HG02642 (cell line): ENCODE measurements around the gene FILIP1L.

Source experiments
- ATAC-seq: cut with Tn5 transposase; IDR thresholded peaks from one replicate; pipeline ENCODE4 v1.9.1; 2021; ENCODE audit warnings: mild to moderate bottlenecking; ENCODE audit not compliant: unreplicated experiment, poor library complexity

Gene FILIP1L

GRCh38 chr3:100022506-100022905, 91.8 kb downstream of the FILIP1L start:
- ATAC-seq = no peak

DNA sequence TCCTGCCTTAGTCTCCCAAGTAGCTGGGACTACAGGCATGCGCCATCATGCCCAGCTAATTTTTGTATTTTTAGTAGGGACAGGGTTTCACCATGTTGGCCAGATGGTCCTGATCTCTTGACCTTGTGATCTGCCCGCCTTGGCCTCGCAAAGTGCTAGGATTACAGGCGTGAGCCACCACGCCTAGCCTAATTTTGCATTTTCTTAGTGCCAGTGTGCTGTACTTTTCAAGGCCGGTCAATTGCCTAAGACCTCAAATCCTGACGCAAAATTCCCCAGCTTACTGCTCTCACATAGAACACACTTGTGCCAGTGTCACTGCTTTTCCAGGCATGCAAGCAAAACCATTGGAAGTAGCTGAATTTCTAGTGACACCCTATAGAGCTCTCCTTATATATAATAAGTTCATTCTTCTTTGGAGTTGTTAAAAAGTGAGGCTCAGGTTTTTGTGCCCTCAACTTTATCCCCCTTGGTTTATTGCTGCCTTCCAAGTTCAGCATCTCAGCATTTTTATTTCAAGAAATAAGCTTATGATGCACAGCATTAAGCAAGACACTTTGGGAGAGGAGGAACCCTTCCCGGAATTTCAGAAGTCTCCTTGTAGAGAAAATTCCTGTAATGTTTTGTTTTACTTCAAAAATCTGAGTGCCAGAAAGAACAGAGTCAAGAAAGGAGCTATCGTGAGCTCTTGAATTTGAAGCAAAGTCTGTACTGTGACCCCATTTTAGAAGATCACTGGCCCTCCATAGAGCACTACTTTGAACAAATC, 93.2 kb downstream of the FILIP1L start:
- no peak for ATAC-seq

- ATAC-seq = no peak
Observed at GRCh38 chr3:100019719-100020118, 94.6 kb downstream of the FILIP1L start.

DNA sequence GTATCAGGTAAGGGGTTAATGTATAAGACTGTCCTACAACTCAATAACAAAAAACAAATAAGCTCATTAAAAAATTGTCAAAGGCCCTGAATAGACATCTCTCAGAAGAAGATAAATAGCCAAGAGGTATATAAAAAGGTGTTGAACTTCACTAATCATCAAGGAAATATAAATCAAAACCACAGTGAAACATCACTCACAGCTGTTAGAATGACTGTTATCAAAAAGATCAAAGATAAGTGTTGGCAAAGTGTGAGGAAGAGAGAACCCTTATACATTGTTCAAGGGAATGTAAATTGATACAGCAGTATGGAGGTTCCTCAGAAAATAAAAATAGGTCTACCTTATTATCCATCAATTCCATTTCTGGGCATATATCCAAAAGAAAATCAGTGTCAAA, 95.5 kb downstream of the FILIP1L start:
- no peak for ATAC-seq

GRCh38 chr3:100010087-100010417, 104.2 kb downstream of the FILIP1L start:
- ATAC-seq = no peak

GRCh38 chr3:100009276-100010086, 104.8 kb downstream of the FILIP1L start:
- no peak for ATAC-seq

- no peak for ATAC-seq
Observed at GRCh38 chr3:100008081-100008698, 106.1 kb downstream of the FILIP1L start.

- no peak for ATAC-seq
Observed at GRCh38 chr3:100007313-100007712, 107.0 kb downstream of the FILIP1L start.

DNA sequence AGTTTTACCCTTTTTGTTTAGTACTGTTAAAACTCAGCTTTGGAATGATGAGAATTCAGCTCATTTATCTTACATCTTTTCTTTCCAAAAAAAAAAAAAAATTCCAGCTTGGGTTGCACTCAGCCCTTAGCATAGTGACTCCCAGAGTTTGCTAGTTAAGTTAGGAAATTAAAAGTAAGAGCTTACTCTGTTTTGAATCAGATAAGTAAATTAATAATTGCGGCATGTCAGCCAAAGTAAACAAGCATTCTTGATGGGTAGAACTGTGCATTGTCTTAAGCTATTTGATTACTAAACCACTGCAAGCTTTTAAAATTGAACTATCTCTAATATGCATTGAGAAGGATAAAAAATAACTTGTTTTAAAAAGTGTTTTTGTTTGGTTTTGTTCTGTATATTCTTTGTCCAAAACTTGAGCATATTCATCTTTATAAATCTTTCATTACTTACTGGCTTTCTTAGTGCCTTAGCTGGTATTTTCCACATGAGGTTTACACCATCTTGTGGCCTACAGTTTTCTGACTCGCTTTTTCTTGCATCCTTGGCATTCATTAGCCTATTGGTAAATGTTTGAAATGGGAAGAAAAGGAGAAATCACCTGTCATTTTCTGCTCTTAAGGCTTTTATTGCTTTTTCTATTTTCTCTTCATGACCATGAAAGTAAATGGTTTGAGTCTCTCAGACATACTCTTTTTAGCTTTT, 107.6 kb downstream of the FILIP1L start:
- ATAC-seq = no peak

GRCh38 chr3:100005665-100006393, 108.5 kb downstream of the FILIP1L start:
- no peak for ATAC-seq

DNA sequence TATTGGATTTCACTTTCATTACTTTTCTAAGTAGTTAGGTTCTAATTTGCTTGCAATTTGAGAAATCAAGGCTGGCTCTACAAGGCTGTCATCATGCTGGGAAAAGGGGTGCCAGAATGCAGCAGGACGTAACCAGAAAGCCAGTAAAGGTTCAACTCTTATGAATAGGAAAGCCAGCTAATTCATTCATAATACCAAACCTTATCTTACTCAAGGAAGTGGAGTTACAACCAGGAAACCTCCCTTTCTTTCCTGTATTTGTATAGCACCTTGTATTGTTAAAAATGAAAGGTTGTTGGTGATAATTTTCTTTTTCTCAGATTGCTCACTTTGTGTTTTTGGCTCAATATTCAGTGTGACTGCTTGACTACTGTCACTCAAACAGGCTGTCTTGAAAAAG, 109.4 kb downstream of the FILIP1L start:
- ATAC-seq = no peak

- no peak for ATAC-seq
Observed at GRCh38 chr3:100003609-100004503, 110.4 kb downstream of the FILIP1L start.

- no peak for ATAC-seq
Observed at GRCh38 chr3:100002599-100003350, 111.5 kb downstream of the FILIP1L start.

- no peak for ATAC-seq
Observed at GRCh38 chr3:100001526-100002270, 112.6 kb downstream of the FILIP1L start.

DNA sequence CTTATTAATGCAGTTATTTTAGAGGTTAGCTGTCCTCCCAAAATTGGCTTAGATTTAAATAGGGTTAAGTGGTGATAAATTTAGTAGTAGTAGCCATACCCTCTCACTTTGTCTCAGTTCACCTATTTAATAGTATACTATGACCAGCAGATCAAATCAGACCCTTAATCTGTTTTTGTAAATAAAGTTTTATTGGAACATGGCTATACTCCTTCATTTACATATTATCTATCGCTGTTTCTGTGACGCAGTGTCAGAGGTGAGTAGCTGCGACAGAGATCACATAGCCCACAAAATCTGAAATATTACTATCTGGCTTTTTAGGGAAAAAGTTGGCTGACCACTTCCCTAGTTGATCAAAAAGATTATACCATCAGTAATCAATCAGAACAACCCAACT, 113.2 kb downstream of the FILIP1L start:
- no peak for ATAC-seq

- ATAC-seq = no peak
Observed at GRCh38 chr3:99999536-99999935, 114.8 kb downstream of the FILIP1L start.

- ATAC-seq = no peak
Observed at GRCh38 chr3:99997293-99997692, 117.0 kb downstream of the FILIP1L start.

GRCh38 chr3:99990179-99990578, 124.1 kb downstream of the FILIP1L start:
- ATAC-seq = no peak
